HFFc6 (cell line): Measurements from ENCODE around the gene RNF222. TPM values are rescaled to one million over a fixed set of nuclear protein-coding genes. Genes with fewer than 3 reads are reported as not detected.
"Not testable (repeated sequence)": the region's sequence is repeated elsewhere in the genome, so short reads cannot be mapped to it uniquely, and the experiment has no call there.

Experiments
- DNase-seq: peaks from one replicate; pipeline ENCODE4 v3.0.0-alpha.2; 2018
- H3K27ac Mint-ChIP-seq: 2 replicates; pipeline ENCODE4 v1.8.0; 2020; ENCODE audit warnings: mild to moderate bottlenecking, mixed read lengths
- H3K27me3 Mint-ChIP-seq: 2 replicates; pipeline ENCODE4 v1.8.0; 2021; ENCODE audit warnings: mild to moderate bottlenecking, moderate library complexity, mixed read lengths; ENCODE audit not compliant: insufficient read depth
- H3K36me3 Mint-ChIP-seq: 2 replicates; pipeline ENCODE4 v1.8.0; 2021; ENCODE audit warnings: low read depth, mixed read lengths
- H3K4me1 Mint-ChIP-seq: 2 replicates; pipeline ENCODE4 v1.8.0; 2020; ENCODE audit warnings: low read depth, mixed read lengths
- H3K4me3 Mint-ChIP-seq: 2 replicates; pipeline ENCODE4 v1.8.0; 2020; ENCODE audit warnings: mild to moderate bottlenecking, moderate library complexity, mixed read lengths
- H3K9me3 Mint-ChIP-seq: 2 replicates; pipeline ENCODE4 v1.8.0; 2020; ENCODE audit warnings: mild to moderate bottlenecking, mixed read lengths
- CTCF ChIP-seq: fragments of 200-600 bp; sonication (generic); IDR thresholded peaks from 2 replicates; pipeline ENCODE4 v1.5.0; 2021; ENCODE audit warnings: antibody characterized with exemption, mild to moderate bottlenecking
- total RNA-seq, 6 experiments: library from RNA; stranded (reverse); fragmentation: NEBNext Ultra II Directional; extraction: Animal tissue kit (Norgen Biotek cat#: 25700); gene quantifications; 2 replicates in 1 of 6; 3 replicates in 5 of 6; pipeline ENCODE4 v1.2.3, GENCODE V29; 2021

Gene RNF222
- total RNA-seq, 6 experiments from 2014 or later: not detected

GRCh38 chr17:8380049-8380448 lies 17.6 kb downstream of the RNF222 start:
- TF ChIP-seq CTCF: no peak
- Mint-ChIP-seq H3K9me3 (no peaks in the 10 kb centered on the region; the same call in 1 of the 2 replicates), H3K36me3 (peaks cover 58% of the 10 kb centered on the region), H3K4me1 (peaks cover 79% of the 10 kb centered on the region), H3K27me3 (peaks cover 11% of the 10 kb centered on the region), H3K27ac (0 out of 2 replicates have a peak overlapping the region, but pooled peaks have one; percentile 18), H3K4me3 (peak overlapping the region; percentile 100)
- no peak for DNase-seq

- not testable (repeated sequence) for DNase-seq, H3K27me3 Mint-ChIP-seq, H3K4me3 Mint-ChIP-seq, H3K9me3 Mint-ChIP-seq
- H3K4me1 Mint-ChIP-seq: peaks cover 64% of the 10 kb centered on the region
- peak overlapping the region; percentile 45; the same call in 1 of the 2 replicates for H3K27ac Mint-ChIP-seq
- peaks cover 53% of the 10 kb centered on the region for H3K36me3 Mint-ChIP-seq
These were observed 19.5 kb downstream of the RNF222 start for GRCh38 chr17:8378117-8378516.

- no peaks in the 10 kb centered on the region for H3K9me3 Mint-ChIP-seq
- peaks cover 64% of the 10 kb centered on the region for H3K4me1 Mint-ChIP-seq
- H3K27me3 Mint-ChIP-seq: peaks cover 3% of the 10 kb centered on the region; the same call in 1 of the 2 replicates
- H3K4me3 Mint-ChIP-seq: no peak overlapping the region
- DNase-seq: no peak
- TF ChIP-seq CTCF: no peak
- peaks cover 47% of the 10 kb centered on the region for H3K36me3 Mint-ChIP-seq
- peak overlapping the region; percentile 76 for H3K27ac Mint-ChIP-seq
These were observed 20.2 kb downstream of the RNF222 start for GRCh38 chr17:8377422-8377821.

GRCh38 chr17:8376271-8377067 lies 21.2 kb downstream of the RNF222 start, which contains the start of gene KRABD2:
KRABD2 (minus strand) TSS chr17:8376704.
- peak; percentile 80 for DNase-seq
- Mint-ChIP-seq H3K27me3 (peaks cover 3% of the 10 kb centered on the region; the same call in 1 of the 2 replicates), H3K4me1 (peaks cover 59% of the 10 kb centered on the region), H3K9me3 (no peaks in the 10 kb centered on the region), H3K4me3 (peak within 1 kb of the TSS; percentile 89), H3K36me3 (peaks cover 39% of the 10 kb centered on the region), H3K27ac (peak within 1 kb of the TSS; percentile 76)
- peak; percentile 72 for TF ChIP-seq CTCF

GRCh38 chr17:8375738-8376259 lies 21.8 kb downstream of the RNF222 start:
- Mint-ChIP-seq H3K4me3 (peak overlapping the region; percentile 89), H3K9me3 (no peaks in the 10 kb centered on the region), H3K27ac (peak overlapping the region; percentile 76), H3K27me3 (peaks cover 3% of the 10 kb centered on the region; the same call in 1 of the 2 replicates), H3K4me1 (peaks cover 52% of the 10 kb centered on the region), H3K36me3 (peaks cover 33% of the 10 kb centered on the region)
- no peak for TF ChIP-seq CTCF
- DNase-seq: no peak

- DNase-seq, H3K27me3 Mint-ChIP-seq, H3K9me3 Mint-ChIP-seq, H3K27ac Mint-ChIP-seq, H3K4me3 Mint-ChIP-seq: not testable (repeated sequence)
- peaks cover 36% of the 10 kb centered on the region for H3K4me1 Mint-ChIP-seq
- H3K36me3 Mint-ChIP-seq: peaks cover 32% of the 10 kb centered on the region
These were observed 23.8 kb downstream of the RNF222 start for GRCh38 chr17:8373856-8374255.
